Choroid plexus epithelial cell (primary cell): ENCODE results near the gene C11orf54.
"Not testable (repeated sequence)": the region's sequence is repeated elsewhere in the genome, so short reads cannot be mapped to it uniquely, and the experiment has no call there.

Experiments
- DNase-seq: peaks from one replicate; pipeline ENCODE4 v3.0.0-alpha.2; 2010; ENCODE audit warnings: low read depth
- H3K4me3 ChIP-seq: 2 replicates; pipeline ENCODE4 v1.5.1; 2011; ENCODE audit warnings: low read depth, mild to moderate bottlenecking, control low read depth, low read length, moderate library complexity
- CTCF ChIP-seq: conservative IDR thresholded peaks from 2 replicates; pipeline ENCODE4 v1.5.1; 2011; ENCODE audit warnings: low read depth, mild to moderate bottlenecking, control low read depth, inconsistent platforms, low read length, moderate library complexity

C11orf54 gene

GRCh38 chr11:93765551-93765950 is 24.1 kb downstream of the C11orf54 start:
- TF ChIP-seq CTCF = no peak
- DNase-seq = no peak

GRCh38 chr11:93766504-93766903 is 25.0 kb downstream of the C11orf54 start:
- H3K4me3 ChIP-seq = no peak overlapping the region
- DNase-seq = no peak
- TF ChIP-seq CTCF = no peak

More at GRCh38 chr11:93765551-93765950, 24.1 kb downstream of the C11orf54 start:
- H3K4me3 ChIP-seq = no peak overlapping the region

GRCh38 chr11:93767018-93767417 is 25.5 kb downstream of the C11orf54 start:
- no peak for TF ChIP-seq CTCF

DNA sequence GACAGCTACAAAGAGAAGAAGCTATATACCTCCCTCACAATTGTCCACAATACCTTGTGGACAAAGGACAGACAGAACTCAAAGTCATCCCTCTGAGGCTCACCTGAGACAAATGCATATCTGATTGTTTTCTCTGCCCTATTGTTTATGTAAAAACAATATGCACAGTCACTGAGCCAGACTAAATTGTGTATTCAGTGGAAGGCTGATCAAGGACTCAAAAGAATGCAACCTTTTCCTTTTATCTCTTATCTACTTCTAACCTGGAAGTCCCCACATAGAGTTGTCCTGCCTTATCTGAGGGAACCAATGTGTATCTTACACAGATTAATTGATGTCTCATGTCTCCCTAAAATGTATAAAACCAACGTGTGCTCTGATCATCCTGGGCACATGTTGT is 28.7 kb downstream of the C11orf54 start:
- no peak for DNase-seq
- no peak overlapping the region for H3K4me3 ChIP-seq
- no peak for TF ChIP-seq CTCF

More at GRCh38 chr11:93767018-93767417, 25.5 kb downstream of the C11orf54 start:
- no peak overlapping the region for H3K4me3 ChIP-seq
- no peak for DNase-seq

DNA sequence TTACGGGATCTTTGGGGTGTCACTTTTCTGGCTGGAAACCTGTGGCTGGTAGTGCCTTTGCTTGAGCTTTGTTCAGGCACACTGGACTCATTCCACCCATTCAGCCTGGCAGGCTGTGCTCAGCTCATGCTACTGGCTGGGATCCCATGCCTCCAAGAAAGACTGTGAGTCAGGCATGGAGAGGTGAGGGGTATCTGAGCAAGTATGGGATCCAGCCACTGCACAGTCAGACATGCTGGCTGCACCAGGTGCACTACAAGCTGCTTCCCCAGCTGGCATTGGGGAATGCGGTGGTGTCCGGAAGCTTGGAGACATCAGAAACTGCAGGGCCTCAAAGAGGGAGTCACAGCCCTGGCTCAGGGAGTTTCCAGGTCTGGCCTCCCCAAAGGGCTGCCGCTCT is 30.7 kb downstream of the C11orf54 start:
- no peak for TF ChIP-seq CTCF
- DNase-seq = no peak
- H3K4me3 ChIP-seq = no peak overlapping the region

- no peak for DNase-seq
- no peak for TF ChIP-seq CTCF
- no peak overlapping the region for H3K4me3 ChIP-seq
Observed at GRCh38 chr11:93773045-93773477, 31.6 kb downstream of the C11orf54 start.

GRCh38 chr11:93773601-93774200 is 32.2 kb downstream of the C11orf54 start:
- DNase-seq = no peak
- TF ChIP-seq CTCF = no peak
- H3K4me3 ChIP-seq = no peak overlapping the region

- not testable (repeated sequence) for H3K4me3 ChIP-seq, DNase-seq
Observed at GRCh38 chr11:93774560-93774959, 33.1 kb downstream of the C11orf54 start.
